ENCODE data around the gene MUC4. TPM values are rescaled to one million over a fixed set of nuclear protein-coding genes. Genes with fewer than 3 reads are reported as not detected.
"Not testable (repeated sequence)": the region's sequence is repeated elsewhere in the genome, so short reads cannot be mapped to it uniquely, and the experiment has no call there.

The MUC4 gene
- total and polyA plus RNA-seq, 2 of the 4 experiments (the other 2 are of a cell fraction), result not detected

GRCh38 chr3:195725916-195726740, 85.6 kb downstream of the MUC4 start:
- H4K5ac ChIP-seq (ENCODE audit: low read depth, low read length); H3K9me1 ChIP-seq (ENCODE audit: insufficient read depth, low read length); H4K91ac ChIP-seq (ENCODE audit: insufficient read depth, low read depth, low read length); H2AK9ac ChIP-seq (replicated peaks; ENCODE audit: low read depth, low read length, poor library complexity); H2BK5ac ChIP-seq (ENCODE audit: low read depth, low read length, poor library complexity, severe bottlenecking); H3K23ac ChIP-seq (ENCODE audit: low read depth, low read length); POLR2A ChIA-PET (ENCODE audit: unreplicated experiment); H3K4me2 ChIP-seq (ENCODE audit: low read depth, low read length); H2AFZ ChIP-seq (replicated peaks; ENCODE audit: low read length, poor library complexity); H3K79me1 ChIP-seq (ENCODE audit: low read depth in 1 of 2, low read length in 2 of 2); BruUV-seq (replicated peaks); H2AK5ac ChIP-seq (ENCODE audit: low read depth, low read length); CTCF ChIA-PET; H4K8ac ChIP-seq (ENCODE audit: low read depth in 2 of 2, low read length in 2 of 2); H3K9ac ChIP-seq (ENCODE audit: low read depth, low read length); H3K36me3 ChIP-seq (ENCODE audit: control insufficient read depth, insufficient read depth, low read length); H2BK15ac ChIP-seq (ENCODE audit: low read depth, low read length); H2BK20ac ChIP-seq (ENCODE audit: low read depth, low read length); H3K4ac ChIP-seq (ENCODE audit: low read depth, low read length); H2BK120ac ChIP-seq (ENCODE audit: low read depth, low read length); H3K56ac ChIP-seq (ENCODE audit: extremely low read depth, insufficient read depth, low read length); H3K27ac ChIP-seq (ENCODE audit: insufficient read depth, low read length); H3K4me1 ChIP-seq (ENCODE audit: control insufficient read depth, insufficient read depth, low read length); H3K18ac ChIP-seq (ENCODE audit: low read depth, low read length); H3K4me3 ChIP-seq (ENCODE audit: insufficient read depth, low read depth, low read length); H3K9me3 ChIP-seq (ENCODE audit: control insufficient read depth, insufficient read depth, low read length); H3K14ac ChIP-seq (replicated peaks; ENCODE audit: low read depth, low read length); H4K20me1 ChIP-seq (ENCODE audit: insufficient read depth, low read length); ATAC-seq (ENCODE audit: low read depth); DNase-seq; intact Hi-C loops (cut with micrococcal nuclease); dilution Hi-C loops (cut with HindIII; ENCODE audit: low sequenced_read_pairs, unreplicated experiment): not testable (repeated sequence)
- H3K27me3 ChIP-seq (ENCODE audit: control insufficient read depth, insufficient read depth, low read length), result peaks cover 27% of the 10 kb centered on the region
- 83% methylated on average over 17 of the region's 32 CpGs; no CpG with 5 or more reads in 1 of the 2 experiments for WGBS, 2 experiments (ENCODE audit: extremely low coverage in 2 of 2, insufficient read length in 1 of 2)
- in situ Hi-C loops (cut with MboI; ENCODE audit: low sequenced_read_pairs), result loop anchor here (5.0 kb wide), 1 partner anchor 109 kb away; no protein-coding TSS in a partner anchor

DNA sequence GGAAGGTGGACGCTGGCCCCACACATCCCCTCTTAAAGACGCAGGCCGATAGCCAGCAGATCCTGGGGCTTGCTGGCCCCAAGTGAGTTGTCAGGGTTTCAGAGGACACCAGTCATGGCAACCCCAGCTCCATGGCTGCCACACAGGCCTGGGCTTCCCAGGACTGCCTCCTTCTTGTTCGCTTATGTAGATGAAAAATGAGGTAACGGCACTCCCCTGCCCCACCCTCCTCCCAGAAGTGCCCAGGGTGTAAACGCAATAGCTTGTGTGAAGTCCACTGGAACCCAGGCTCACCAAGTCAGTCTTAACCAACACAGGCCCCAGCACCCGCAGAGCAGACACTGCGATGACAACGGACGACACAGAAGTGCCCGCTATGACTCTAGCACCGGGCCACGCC, 87.4 kb downstream of the MUC4 start:
- H3K23ac ChIP-seq (ENCODE audit: low read depth, low read length); H3K18ac ChIP-seq (ENCODE audit: low read depth, low read length); H4K5ac ChIP-seq (ENCODE audit: low read depth, low read length); H2AK5ac ChIP-seq (ENCODE audit: low read depth, low read length); in situ Hi-C loops (cut with MboI; ENCODE audit: low sequenced_read_pairs); H3K56ac ChIP-seq (ENCODE audit: extremely low read depth, insufficient read depth, low read length); H2AFZ ChIP-seq (replicated peaks; ENCODE audit: low read length, poor library complexity); DNase-seq; H2AK9ac ChIP-seq (replicated peaks; ENCODE audit: low read depth, low read length, poor library complexity); CTCF ChIA-PET; H2BK20ac ChIP-seq (ENCODE audit: low read depth, low read length); H3K9me3 ChIP-seq (ENCODE audit: control insufficient read depth, insufficient read depth, low read length); dilution Hi-C loops (cut with HindIII; ENCODE audit: low sequenced_read_pairs, unreplicated experiment); H3K9me1 ChIP-seq (ENCODE audit: insufficient read depth, low read length); H3K4me1 ChIP-seq (ENCODE audit: control insufficient read depth, insufficient read depth, low read length); H3K4ac ChIP-seq (ENCODE audit: low read depth, low read length); H4K8ac ChIP-seq (ENCODE audit: low read depth in 2 of 2, low read length in 2 of 2); H3K4me2 ChIP-seq (ENCODE audit: low read depth, low read length); H3K14ac ChIP-seq (replicated peaks; ENCODE audit: low read depth, low read length); ATAC-seq (ENCODE audit: low read depth); H2BK15ac ChIP-seq (ENCODE audit: low read depth, low read length); H3K27ac ChIP-seq (ENCODE audit: insufficient read depth, low read length); H4K20me1 ChIP-seq (ENCODE audit: insufficient read depth, low read length); intact Hi-C loops (cut with micrococcal nuclease); H3K36me3 ChIP-seq (ENCODE audit: control insufficient read depth, insufficient read depth, low read length); POLR2A ChIA-PET (ENCODE audit: unreplicated experiment); H2BK120ac ChIP-seq (ENCODE audit: low read depth, low read length); BruUV-seq (replicated peaks); H3K79me1 ChIP-seq (ENCODE audit: low read depth in 1 of 2, low read length in 2 of 2); H3K9ac ChIP-seq (ENCODE audit: low read depth, low read length); H2BK5ac ChIP-seq (ENCODE audit: low read depth, low read length, poor library complexity, severe bottlenecking); H3K4me3 ChIP-seq (ENCODE audit: insufficient read depth, low read depth, low read length); H4K91ac ChIP-seq (ENCODE audit: insufficient read depth, low read depth, low read length): not testable (repeated sequence)
- peaks cover 18% of the 10 kb centered on the region for H3K27me3 ChIP-seq (ENCODE audit: control insufficient read depth, insufficient read depth, low read length)
- WGBS, 2 experiments (ENCODE audit: extremely low coverage in 2 of 2, insufficient read length in 1 of 2), result no CpG with 5 or more reads among the region's 13 CpGs

All from IMR-90 (cell line).